AG04450 (cell line): ENCODE results near the gene FHIT. TPM values are rescaled to one million over a fixed set of nuclear protein-coding genes. Genes with fewer than 3 reads are reported as not detected.

ENCODE experiments used
- CTCF ChIA-PET: fragments of 300-600, 350-600 bp; formaldehyde crosslinking; extraction: SDS; loops from one replicate; lab custom pipeline; 2022; ENCODE audit warnings: antibody characterized with exemption, inconsistent platforms; lab: Charles Lee
- POLR2A ChIA-PET: fragments of 350-600 bp; formaldehyde crosslinking; extraction: SDS; loops from one replicate; lab custom pipeline; 2021; ENCODE audit warnings: antibody characterized with exemption, inconsistent platforms; lab: Yijun Ruan, JAX
- DNase-seq: peaks from one replicate; pipeline ENCODE4 v3.0.0-alpha.2; 2011; ENCODE audit warnings: low read depth, low spot score
- H3K27ac ChIP-seq: one replicate; pipeline ENCODE4 v1.5.1; 2012; ENCODE audit warnings: low read depth, low read length, control low read depth
- H3K27me3 ChIP-seq: one replicate; pipeline ENCODE4 v1.6.0; 2012; ENCODE audit warnings: low read length; ENCODE audit not compliant: control insufficient read depth, insufficient read depth
- H3K4me3 ChIP-seq: 2 replicates; pipeline ENCODE4 v1.5.1; 2011; ENCODE audit warnings: mild to moderate bottlenecking, low read depth, low read length, control low read depth
- H3K9me3 ChIP-seq: 2 replicates; pipeline ENCODE4 v1.5.1; 2012; ENCODE audit warnings: low read length; ENCODE audit not compliant: control insufficient read depth, insufficient read depth
- polyA plus RNA-seq: library from polyadenylated mRNA; depleted of rRNA; stranded (reverse); fragments of >200 nt; gene quantifications from 2 replicates; pipeline ENCODE4 v1.2.3, GENCODE V29; 2011
- TF ChIP-seq, protein P1 (sequence below): IDR thresholded peaks from 2 replicates; pipeline ENCODE4 v1.5.1; 2011; ENCODE audit warnings: low read depth, low read length, control low read depth, inconsistent platforms

Gene FHIT
- polyA plus RNA-seq, 1 experiment, result 0.17 TPM

DNA sequence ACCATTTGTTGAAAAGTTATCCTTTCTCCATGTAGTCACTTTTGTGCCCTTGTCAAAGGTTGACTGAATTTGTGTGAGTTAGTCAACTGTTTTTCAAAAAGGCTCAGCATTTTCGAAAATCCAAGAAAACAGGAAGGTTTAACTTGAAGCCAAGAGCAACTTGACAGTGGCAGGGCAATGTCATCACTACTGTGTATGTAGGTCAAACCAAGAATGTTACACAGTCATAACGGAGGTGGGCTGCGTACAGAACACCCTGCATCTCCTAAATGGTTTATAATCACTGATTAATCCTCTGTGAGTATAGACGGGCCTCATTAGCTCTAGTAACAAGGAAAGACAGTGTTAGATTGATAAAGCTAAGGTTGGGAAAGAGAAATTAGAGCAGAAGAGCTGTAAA, 1064.9 kb downstream of the FHIT start:
- CTCF ChIA-PET, result no interaction called here
- TF ChIP-seq, protein P1, sequence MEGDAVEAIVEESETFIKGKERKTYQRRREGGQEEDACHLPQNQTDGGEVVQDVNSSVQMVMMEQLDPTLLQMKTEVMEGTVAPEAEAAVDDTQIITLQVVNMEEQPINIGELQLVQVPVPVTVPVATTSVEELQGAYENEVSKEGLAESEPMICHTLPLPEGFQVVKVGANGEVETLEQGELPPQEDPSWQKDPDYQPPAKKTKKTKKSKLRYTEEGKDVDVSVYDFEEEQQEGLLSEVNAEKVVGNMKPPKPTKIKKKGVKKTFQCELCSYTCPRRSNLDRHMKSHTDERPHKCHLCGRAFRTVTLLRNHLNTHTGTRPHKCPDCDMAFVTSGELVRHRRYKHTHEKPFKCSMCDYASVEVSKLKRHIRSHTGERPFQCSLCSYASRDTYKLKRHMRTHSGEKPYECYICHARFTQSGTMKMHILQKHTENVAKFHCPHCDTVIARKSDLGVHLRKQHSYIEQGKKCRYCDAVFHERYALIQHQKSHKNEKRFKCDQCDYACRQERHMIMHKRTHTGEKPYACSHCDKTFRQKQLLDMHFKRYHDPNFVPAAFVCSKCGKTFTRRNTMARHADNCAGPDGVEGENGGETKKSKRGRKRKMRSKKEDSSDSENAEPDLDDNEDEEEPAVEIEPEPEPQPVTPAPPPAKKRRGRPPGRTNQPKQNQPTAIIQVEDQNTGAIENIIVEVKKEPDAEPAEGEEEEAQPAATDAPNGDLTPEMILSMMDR, result no peak
- no peak overlapping the region for H3K4me3 ChIP-seq
- no peak overlapping the region for H3K27ac ChIP-seq
- POLR2A ChIA-PET, result no interaction called here
- no peak for DNase-seq
- H3K9me3 ChIP-seq, result no peaks in the 10 kb centered on the region
- no peaks in the 10 kb centered on the region for H3K27me3 ChIP-seq

DNA sequence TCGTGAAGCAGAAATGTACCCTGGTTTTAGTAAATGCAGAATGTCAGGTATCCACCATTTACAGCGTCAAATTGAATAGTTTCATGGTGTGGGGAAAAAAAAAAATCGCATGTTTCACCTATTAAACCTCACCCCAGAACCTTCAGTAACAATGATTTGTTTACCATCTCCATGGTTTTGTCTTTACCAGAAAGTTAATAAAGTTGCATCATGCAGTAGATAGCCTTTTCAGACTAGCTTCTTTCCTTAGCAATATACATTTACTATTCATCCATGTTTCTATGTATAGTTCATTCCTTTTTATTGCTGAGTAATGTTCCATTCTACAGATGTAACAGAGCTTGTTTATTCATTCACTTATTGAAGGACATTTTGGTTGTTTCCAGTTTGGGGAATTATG, 1066.1 kb downstream of the FHIT start:
- CTCF ChIA-PET, result no interaction called here
- H3K9me3 ChIP-seq, result no peaks in the 10 kb centered on the region
- no peak overlapping the region for H3K27ac ChIP-seq
- no peaks in the 10 kb centered on the region for H3K27me3 ChIP-seq
- TF ChIP-seq, protein P1, result no peak
- H3K4me3 ChIP-seq, result no peak overlapping the region
- POLR2A ChIA-PET, result no interaction called here
- no peak for DNase-seq

DNA sequence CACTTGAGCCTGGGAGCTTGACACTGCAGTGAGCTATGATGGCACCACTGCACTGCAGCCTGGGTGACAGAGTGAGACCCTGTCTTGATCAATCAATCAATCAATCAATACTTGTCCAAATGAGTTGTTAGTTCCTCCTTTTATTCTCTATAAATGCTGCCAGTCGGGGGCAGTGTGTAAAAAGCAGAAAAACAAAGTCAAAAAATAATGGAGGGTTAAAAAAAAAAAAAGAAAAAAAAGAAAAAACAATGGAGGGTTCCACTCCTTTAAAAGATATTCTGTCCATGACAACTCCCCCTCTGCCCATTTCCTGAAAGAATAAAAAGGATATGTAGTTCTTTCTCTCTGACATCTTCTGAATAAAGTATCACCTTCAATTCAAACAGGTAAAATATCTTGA, 1068.6 kb downstream of the FHIT start:
- no peak overlapping the region for H3K4me3 ChIP-seq
- H3K9me3 ChIP-seq, result no peaks in the 10 kb centered on the region
- DNase-seq, result no peak
- TF ChIP-seq, protein P1, result peak; percentile 22; the same call in 1 of the 2 replicates
- POLR2A ChIA-PET, result no interaction called here
- no peak overlapping the region for H3K27ac ChIP-seq
- CTCF ChIA-PET, result no interaction called here
- H3K27me3 ChIP-seq, result no peaks in the 10 kb centered on the region

DNA sequence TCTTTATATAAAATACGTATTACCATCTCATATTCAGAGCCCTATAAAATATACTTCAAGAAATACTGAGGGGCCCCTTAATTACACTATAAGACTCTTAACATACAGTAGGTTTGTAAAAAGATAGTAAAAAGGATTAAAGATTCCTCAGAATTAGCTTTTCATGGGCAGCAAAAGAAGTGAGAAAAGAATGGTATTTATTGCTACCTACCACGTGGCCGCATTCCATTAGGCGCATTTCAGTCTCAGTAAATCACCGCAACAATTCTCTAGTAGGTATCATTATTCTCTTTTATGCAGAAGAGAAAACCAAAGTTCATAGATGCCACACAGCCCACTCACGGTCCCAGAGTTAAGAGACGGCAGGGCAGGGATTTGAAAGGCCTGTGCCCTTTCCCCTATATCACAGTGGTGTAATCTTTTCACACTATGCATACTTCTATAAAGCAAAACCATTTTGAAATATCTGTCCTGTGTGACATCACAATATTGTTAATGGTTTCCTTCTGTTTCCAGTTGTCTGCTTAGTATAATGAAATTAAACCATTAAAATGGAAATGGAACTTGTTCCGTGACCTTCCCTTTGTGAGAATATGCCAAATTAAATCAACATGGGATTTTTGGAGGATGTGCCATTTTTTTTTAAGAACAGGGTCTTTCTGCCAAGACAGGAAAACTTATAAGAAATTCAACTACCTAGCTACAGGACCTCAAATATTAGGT, 1072.2 kb downstream of the FHIT start:
- no peaks in the 10 kb centered on the region for H3K27me3 ChIP-seq
- no peak overlapping the region for H3K4me3 ChIP-seq
- POLR2A ChIA-PET, result no interaction called here
- no peak overlapping the region for H3K27ac ChIP-seq
- DNase-seq, result no peak
- TF ChIP-seq, protein P1, result no peak
- no peaks in the 10 kb centered on the region for H3K9me3 ChIP-seq
- CTCF ChIA-PET, result no interaction called here

DNA sequence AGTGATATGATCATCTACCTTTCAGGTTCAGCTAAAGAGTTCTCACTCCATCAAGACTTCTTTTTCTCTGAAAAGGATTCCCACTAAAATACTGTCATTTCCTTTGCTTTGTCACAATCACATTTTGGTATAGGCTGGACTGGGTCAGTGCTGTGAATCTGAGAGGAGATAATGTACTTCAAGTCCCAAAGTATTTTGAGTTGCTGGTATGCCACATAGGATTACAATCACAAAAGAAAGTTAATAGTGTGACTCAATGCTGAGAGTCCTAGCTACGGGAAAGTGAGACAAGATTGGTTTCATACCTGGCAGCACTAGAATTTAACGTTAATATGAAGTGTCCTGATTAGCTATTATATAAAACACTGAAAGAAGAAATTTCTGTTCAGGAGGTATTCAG, 1073.5 kb downstream of the FHIT start:
- H3K27ac ChIP-seq, result no peak overlapping the region
- DNase-seq, result no peak
- ChIA-PET CTCF (no interaction called here), POLR2A (no interaction called here)
- no peaks in the 10 kb centered on the region for H3K9me3 ChIP-seq
- H3K27me3 ChIP-seq, result no peaks in the 10 kb centered on the region
- H3K4me3 ChIP-seq, result no peak overlapping the region
- TF ChIP-seq, protein P1, result no peak
